HG02678 (cell line): Measurements from ENCODE around the gene SOX13.

Source experiments
- ATAC-seq: cut with Tn5 transposase; IDR thresholded peaks from one replicate; pipeline ENCODE4 v1.9.1; 2021; ENCODE audit warnings: mild to moderate bottlenecking, moderate library complexity; ENCODE audit not compliant: unreplicated experiment

The SOX13 gene

GRCh38 chr1:204149635-204150565 lies 77.0 kb downstream of the SOX13 start:
- no peak for ATAC-seq

- ATAC-seq: no peak
Observed at GRCh38 chr1:204150702-204151551, 78.0 kb downstream of the SOX13 start.

DNA sequence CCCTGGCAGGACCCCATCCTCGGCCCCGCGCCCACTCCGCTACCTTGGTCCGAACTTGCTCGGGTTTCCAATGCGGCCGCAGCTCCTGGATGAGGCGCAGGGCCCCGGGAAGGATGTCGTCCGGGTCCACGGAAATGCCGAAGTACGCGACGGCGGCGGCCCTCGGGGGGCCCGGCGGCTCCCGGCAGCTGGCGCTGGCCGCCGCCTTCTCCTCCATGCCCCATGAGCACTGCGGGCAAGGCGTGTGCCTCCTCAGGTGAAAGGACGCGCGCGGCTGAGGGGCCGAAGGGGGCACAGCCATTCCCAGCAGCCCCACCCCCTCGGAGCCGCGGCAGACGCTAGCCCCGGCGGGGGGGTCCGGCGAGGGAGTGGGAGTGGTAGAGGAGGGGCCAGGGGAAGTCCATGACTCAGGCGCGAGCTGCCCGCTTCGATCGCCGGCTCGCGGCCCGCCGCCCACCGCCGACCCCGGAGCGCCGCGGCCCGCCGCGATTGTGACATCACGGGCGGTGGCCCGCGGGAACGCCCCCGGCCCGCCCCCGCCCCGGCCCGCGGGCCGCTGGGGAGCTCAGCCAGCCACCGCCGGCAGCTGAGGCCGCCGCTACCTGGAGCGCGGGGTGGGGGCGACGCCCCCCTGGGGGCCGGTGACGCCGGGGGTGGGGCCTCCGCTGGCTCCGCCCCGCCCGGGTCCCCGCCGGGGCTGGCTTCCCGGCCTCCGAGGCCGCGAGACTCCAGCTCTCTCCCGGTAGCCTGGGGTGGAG lies 78.8 kb downstream of the SOX13 start, which contains the start of gene ETNK2:
ETNK2 (minus strand) TSS at position 493 of the 758 bp plus-strand sequence; CDS start at position 301, 192 bp downstream.
- ATAC-seq: no peak

DNA sequence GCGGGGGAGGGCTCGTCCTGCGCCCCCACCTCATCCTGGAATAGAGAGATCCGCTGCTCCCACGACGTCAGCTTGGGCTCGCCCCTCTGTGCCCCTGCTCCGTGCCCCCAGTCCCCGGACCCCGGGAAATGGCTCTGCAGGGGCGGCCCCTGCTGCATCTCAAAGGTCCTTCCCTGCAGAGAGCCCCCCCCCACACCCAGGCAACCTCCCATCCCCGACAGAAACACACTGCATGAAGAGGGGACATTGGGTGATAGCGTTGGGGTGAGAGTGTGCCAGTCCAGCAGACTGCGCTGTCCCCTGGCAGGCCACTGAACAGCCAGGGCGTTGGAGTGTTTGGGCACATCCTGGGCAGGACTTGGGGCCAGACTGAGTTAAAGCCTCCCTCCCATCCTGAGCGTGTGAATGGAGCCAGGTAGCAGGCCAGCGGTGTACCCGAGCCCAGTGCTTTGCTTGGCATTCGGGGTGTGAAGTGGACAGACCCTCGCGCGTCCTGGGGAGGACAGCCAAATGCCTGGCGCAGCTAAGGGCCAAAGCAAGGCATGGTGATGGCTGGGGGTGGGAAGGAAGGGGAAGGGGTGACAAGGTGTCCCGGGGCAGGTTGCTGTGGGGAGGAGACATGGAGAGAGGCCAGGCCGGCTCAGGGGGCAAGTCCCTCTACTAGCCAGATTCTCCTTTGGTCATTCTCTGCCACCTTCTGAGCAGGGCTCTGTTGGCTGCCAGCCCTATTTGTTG lies 79.6 kb downstream of the SOX13 start:
- no peak for ATAC-seq

GRCh38 chr1:204153667-204154066 lies 80.8 kb downstream of the SOX13 start:
- no peak for ATAC-seq

- ATAC-seq: no peak
Observed at GRCh38 chr1:204154568-204155255, 81.8 kb downstream of the SOX13 start.

- no peak for ATAC-seq
Observed at GRCh38 chr1:204155881-204156280, 83.0 kb downstream of the SOX13 start.

- ATAC-seq: no peak
Observed at GRCh38 chr1:204157962-204158361, 85.0 kb downstream of the SOX13 start.

GRCh38 chr1:204161609-204162493 lies 88.9 kb downstream of the SOX13 start:
- no peak for ATAC-seq

- ATAC-seq: peak; percentile 58
Observed at GRCh38 chr1:204162494-204163074, 89.7 kb downstream of the SOX13 start.

- ATAC-seq: no peak
Observed at GRCh38 chr1:204166219-204166618, 93.3 kb downstream of the SOX13 start, which contains the start of gene REN. TSS of gene REN (minus strand) at chr1:204166337. CDS start at chr1:204166293, 44 bp downstream.

DNA sequence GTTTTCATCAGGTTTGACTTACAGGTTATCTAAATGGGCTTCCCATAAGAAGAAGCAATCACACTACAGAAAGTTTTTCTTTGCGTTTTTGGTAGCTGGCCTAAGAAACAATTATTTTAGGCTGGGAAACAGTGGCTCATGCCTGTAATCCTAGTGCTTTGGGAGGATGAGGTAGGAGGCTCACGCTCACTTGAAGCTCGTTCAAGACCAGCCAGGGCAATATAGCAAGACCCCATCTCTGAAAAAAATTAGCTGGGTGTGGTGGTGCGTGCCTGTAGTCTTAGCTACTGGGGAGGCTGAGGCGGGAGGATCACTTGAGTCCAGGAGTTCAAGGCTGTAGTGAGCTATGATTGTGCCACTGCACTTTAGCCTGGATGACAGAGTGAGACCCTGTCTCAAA lies 94.8 kb downstream of the SOX13 start:
- no peak for ATAC-seq

DNA sequence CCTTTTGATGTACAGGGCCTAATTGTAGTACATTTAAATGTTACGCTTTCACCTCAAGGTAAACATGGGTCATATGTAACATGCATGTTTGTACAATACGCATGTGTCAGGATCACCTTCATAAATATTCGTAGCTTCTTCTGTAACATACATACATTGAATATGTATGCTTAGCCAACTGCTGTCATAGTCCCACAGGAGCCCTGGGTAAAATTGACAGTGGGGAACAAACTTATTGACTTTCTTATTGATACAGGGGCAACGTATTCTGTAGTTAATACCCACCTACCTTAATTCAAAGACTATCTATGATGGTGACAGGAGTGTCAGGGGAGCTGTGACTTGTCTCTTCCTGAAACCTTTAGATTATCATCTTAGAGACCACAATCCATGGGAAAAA lies 96.9 kb downstream of the SOX13 start:
- no peak for ATAC-seq

DNA sequence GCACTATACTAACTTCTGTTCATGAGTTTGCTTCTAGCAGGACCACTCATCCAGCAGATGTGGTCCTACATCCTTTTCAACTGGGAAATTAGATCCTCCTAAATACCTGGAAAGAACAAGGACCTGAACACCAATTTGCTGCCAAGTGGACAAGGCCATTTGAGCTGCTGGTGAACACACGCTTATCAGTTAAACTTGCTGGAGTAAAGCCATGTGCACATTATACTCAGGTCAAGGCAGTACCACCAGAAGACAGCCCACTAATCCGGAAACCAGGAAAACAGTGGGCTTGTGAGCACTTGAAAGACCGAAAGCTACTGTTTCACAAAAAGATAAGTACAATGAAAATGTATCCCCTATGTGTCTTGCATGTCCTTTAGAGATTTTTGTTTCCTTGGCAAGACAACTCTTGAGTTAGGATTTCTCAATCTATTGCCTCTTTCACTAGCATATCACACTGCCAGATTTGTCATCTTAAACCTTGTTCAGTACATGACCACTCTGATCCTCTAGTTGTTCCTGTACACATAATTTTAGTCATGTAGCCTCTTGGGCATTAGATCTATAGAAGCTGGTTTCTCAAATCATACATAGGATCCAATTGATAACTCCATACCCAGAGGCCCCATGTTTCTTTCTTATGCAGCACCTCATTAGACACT lies 97.7 kb downstream of the SOX13 start:
- ATAC-seq: no peak

- ATAC-seq: no peak
Observed at GRCh38 chr1:204171751-204172178, 98.8 kb downstream of the SOX13 start.

- ATAC-seq: no peak
Observed at GRCh38 chr1:204172404-204173029, 99.6 kb downstream of the SOX13 start.

DNA sequence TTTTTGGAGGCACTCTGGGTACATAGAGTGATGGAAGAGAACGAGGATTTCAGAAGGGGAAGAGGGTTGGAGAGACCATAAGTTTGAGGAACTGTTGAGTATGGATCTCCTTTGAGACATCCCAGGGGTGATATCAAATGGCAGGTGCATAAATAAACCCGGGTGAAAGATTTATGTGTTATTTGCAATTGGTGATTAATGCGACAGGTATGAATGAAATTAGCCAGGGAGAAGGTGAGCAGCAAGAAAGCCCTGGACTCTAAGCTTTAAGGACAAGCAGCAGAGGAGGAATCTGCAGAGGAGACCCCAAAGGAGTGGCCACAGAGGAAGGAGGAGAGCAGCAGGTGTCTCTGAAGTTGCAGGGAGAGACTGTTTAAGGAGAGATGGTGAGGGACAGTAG lies 102.0 kb downstream of the SOX13 start:
- no peak for ATAC-seq
